Measurements from ENCODE around the gene TMEM50A.
"Not testable (repeated sequence)": the region's sequence is repeated elsewhere in the genome, so short reads cannot be mapped to it uniquely, and the experiment has no call there.

TMEM50A gene

DNA sequence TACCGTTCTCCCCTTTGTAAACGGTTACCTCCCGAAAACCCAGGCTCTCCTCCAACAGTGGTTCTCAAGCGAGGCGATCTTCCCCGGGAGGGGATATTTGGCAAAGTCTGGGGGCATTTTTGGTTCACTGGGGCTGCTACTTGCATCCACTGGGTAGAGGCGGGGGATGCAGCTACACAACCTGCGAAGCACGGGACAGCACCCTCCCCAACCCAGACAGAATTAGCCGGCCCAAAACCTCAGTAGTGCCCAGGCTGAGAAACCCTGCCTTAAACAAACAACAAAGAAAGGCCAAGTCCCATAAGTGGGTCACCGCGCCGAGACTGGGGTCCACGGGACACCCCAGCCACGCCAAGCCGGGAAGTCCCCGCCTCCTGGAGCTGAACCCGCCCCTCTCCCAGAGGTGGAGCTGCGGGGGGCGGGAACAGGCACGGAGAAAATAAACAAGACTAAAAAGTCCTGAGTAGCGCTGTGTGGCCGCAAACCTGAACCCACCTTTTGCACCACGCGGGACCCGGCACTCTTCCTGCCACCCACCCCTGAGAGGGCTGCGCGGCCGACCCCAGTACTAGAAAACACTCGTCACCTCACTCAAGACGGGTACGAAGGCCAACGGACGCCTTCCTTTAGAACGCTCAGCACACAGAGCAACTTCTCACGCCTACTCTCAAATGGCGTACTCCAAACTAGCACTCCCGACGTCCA is 499 bp upstream of the TMEM50A start:
- DNase-seq = not testable (repeated sequence)

DNA sequence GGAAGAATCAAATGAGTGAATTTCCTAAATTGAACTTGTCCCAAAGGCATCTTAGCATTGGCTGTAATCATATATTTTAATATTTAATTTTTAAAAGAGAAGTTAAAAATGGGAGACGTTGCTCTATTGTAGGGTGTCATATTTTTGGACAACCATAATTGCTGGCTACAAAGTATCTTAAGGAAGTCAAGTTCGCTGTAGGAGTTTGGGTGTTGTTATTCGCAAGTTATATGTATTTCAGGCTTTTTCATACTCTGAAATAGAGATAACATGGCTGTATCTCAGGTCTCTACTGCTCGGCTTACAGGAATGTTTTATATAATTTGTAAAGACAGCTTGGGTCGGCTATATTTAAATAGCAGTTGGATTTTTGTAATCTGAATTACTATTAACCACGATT is 852 bp downstream of the TMEM50A start:
- DNase-seq = no peak

DNA sequence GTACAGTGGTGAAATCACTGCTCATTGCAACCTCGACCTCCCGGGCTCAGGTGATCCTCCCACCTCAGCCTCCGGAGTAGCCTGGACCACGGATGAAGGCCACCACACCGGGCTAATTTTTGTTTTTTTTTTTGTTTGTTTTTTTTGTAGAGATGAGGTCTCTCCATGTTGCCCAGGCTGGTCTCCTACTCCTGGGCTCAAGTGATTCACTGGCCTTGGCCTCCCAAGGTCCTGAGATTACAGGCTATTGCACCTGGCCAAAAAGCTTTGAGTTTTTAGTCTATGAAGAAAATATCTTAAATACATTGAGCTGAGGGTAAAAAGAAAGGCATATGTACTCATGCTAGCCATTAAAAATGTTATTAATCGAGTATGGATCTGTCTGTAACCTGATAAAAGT is 3.6 kb downstream of the TMEM50A start:
- DNase-seq = no peak

DNA sequence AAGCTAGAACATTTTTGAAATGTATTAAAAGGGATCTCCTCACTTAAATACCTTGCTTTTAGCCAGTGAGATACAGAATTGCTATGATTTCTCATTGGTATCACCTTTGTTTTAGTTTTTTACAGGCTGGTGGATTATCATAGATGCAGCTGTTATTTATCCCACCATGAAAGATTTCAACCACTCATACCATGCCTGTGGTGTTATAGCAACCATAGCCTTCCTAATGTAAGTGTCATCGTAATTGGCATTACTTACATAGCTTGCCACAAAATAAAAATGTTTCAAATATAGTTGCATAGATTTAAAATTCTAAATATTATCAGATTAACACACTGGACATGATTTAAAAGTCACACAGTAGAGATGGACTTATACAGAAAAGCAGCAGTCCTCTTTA is 4.7 kb downstream of the TMEM50A start:
- DNase-seq = no peak

DNA sequence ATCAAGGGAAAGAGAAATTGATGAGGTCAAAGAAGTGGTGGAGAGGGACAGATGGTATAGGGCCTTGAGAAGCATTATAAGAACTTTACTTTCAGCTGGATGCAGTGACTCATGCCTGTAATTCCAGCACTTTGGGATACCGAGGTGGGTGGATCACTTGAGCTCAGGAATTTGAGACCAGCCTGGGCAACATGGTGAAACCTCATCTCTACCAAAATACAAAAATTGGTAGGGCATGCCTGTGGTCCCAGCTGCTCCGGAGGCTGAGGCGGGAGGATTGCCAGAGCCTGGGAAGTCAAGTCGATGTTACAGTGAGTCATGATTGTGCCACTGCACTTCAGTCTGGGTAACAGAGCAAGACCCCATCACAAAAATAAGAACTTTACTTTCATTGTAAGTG is 5.7 kb downstream of the TMEM50A start:
- peak; percentile 20 for DNase-seq

DNA sequence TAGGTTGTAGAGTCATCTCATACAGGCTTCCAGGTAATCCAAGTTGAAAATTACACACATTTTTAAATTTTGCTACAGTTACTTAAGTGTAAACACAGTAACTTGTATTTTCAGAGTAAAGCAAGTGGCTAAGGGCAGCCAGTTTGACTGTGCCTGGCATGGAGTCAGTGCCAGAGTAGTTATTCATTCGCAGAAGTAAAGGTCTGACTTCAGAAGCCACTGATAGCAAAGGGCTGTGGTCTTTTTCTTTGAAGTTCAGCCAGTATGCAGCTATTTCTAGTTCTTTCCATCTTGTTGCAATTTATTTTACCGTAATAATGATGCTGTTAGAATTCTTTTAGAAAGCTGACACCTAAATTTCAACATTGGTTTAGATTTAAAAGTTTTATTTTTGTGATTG is 9.4 kb downstream of the TMEM50A start:
- no peak for DNase-seq

DNA sequence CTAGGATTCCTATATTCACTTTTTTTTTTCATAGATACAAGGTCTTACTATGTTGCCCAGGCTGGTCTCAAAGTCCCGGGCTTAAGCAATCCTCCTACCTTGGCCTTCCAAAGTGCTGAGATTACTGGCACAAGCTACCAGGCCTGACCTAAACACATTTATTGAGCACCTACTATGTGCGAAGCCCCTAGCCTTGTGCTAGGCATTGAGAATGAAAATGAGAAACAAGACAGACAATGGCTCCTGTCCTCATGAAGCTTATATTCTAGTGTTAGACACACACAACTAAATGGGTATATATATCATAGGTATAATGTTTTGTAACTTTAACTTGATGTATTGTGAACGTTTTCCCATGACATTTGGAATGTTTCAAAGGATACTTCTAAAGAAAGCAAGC is 11.5 kb downstream of the TMEM50A start:
- no peak for DNase-seq

DNA sequence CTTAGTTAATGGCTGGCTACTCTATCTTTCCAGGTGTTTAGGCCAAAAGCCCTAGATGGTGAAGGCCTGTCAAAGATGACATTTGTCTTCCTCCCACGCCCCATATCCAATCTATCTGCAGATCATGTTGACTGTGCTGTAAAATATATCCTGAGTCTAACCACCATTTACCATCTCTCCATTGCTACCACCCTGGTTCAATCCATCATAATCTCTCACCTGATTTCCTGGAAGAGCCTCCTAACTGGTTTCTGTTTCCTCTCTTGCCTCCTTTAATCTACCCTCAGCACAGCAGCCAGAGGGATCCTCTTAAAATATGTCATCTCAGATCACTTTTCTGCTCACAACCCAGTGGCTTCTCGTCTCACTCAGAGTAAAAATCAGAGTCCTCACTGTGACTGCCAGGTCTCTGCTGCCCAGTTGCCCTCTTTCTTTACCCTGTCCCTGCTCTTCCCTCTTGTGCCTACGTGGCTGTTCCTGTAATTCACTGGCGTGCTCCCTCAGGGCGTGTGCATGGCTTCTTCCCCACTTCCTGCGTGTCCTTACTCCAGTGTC is 17.8 kb downstream of the TMEM50A start:
- no peak for DNase-seq

DNA sequence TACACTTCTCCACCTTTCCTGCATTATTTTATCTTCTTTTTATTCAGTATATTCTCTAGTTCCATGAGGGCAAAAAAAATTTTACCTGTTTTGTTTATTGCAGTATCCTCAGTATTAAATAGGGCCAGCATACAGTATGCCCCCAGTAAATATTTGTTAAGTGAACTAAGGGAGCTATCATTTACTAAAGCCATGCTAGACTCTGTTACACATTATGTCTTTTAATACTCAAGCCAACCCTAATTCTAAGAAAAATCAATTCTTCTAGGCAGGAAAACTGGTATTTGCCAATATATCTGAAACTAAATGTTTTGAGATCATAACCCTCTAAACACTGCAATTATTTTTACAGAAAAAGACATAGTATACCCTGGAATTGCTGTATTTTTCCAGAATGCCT is 18.3 kb downstream of the TMEM50A start:
- DNase-seq = no peak

DNA sequence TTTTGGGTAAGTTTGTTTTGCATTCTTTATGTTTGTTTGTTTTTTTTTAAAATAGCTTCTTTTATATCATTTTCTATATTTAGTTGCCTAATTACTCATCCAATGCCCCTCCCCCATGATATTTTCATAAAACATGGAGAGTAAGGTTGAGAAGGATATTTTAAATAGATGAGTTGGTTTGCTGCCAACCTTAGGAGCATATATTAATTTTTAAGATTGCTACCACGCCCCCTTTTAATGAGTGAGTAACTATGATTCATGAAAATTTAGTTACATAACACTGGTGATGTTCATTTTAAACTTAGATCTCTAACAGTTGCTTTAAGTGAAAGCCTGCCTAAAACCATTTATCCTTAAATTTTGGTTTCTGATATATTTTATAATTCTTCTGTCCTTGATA is 18.7 kb downstream of the TMEM50A start:
- DNase-seq = no peak

DNA sequence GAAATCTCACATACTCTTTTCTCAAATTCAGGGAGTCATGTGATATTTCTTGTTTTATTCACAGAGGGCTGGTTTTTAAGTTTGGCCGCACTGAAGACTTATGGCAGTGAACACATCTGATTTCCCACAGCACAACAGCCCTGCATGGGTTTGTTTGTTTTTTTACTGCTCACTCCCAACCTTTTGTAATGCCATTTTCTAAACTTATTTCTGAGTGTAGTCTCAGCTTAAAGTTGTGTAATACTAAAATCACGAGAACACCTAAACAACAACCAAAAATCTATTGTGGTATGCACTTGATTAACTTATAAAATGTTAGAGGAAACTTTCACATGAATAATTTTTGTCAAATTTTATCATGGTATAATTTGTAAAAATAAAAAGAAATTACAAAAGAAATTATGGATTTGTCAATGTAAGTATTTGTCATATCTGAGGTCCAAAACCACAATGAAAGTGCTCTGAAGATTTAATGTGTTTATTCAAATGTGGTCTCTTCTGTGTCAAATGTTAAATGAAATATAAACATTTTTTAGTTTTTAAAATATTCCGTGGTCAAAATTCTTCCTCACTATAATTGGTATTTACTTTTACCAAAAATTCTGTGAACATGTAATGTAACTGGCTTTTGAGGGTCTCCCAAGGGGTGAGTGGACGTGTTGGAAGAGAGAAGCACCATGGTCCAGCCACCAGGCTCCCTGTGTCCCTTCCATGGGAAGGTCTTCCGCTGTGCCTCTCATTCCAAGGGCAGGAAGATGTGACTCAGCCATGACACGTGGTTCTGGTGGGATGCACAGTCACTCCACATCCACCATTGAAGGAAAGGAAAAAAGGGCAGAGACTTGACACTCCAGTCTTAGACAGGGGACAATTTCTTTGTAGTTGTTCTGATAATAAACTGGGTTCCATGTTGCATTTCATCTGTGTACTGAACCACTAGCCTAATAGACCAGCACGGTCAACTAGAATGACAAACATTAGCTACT is 22.8 kb downstream of the TMEM50A start:
- DNase-seq = no peak

DNA sequence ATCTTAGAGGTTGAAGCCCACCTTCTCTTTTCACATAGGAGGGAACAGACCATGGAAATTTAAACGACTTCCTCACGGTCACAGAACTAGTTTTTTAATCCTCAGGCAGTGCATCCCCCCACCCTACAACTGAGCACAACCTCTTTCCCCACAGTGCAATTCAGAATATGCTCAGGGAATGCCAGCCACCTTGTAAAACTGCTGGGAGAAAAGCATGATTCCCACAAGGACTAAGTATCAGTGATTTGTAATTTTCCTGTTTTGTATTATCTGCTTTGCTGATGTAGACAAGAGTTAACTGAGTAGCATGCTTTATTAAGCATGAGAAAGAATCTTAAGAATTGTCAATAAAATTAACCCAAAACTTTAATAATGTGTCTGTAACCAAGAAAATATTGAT is 23.8 kb downstream of the TMEM50A start:
- no peak for DNase-seq

DNA sequence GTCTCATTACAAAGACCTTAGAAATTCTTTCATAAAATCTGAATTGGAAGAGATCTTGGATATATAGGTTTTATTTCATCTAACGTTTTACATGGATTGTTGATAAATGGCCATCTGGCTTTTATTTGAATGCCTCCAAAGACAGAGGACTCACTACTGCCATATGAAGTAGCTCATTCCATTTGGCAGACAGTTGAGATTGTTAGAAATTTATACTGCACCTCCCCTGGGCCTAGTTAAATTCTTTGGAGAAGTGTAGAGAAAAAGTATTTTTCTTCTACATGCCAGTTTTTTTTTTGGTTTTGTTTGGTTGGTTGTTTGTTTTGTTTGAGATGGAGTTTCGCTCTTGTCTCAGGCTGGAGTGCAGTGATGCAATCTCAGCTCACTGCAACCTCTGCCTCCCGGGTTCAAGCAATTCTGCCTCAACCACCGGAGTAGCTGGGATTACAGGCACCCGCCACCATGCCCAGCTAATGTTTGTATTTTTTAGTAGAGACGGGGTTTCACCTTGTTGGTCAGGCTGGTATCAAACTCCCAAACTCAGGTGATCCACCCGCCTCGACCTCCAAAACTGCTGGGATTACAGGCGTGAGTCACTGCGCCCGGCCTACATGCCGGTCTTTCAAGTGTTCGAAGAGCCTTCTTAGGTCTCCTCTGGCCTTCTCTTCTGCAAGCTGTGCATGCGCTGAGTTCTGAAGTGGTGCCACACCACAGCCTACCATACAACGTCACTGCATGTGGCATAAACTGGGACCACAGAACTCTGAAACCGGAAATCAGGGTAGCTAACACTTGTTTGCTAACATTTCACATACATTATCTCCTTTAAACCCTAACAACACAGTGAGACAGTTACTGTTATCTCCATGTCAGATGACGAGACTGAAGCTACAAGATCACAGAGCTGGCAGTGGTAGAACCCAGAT is 24.8 kb downstream of the TMEM50A start:
- not testable (repeated sequence) for DNase-seq

DNA sequence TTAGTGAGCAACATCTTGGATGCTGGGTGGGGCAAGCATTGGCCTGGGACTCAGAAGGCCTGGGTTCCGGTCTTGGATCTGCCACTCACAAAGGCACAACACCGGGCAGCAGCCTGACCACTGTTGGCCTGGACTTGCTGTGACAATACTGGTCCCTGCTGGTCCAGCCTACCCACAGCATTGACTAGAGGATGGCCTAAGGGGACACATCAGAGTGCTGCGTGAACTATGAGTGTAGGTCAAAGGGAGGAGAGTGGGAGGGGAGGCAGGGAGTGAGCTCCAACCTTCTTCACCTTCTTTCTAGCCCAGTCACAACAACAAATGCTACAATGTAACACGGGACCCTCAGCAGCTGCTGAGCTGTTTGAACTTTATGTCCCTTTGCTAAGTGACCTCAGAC is 31.1 kb downstream of the TMEM50A start:
- DNase-seq = no peak

DNA sequence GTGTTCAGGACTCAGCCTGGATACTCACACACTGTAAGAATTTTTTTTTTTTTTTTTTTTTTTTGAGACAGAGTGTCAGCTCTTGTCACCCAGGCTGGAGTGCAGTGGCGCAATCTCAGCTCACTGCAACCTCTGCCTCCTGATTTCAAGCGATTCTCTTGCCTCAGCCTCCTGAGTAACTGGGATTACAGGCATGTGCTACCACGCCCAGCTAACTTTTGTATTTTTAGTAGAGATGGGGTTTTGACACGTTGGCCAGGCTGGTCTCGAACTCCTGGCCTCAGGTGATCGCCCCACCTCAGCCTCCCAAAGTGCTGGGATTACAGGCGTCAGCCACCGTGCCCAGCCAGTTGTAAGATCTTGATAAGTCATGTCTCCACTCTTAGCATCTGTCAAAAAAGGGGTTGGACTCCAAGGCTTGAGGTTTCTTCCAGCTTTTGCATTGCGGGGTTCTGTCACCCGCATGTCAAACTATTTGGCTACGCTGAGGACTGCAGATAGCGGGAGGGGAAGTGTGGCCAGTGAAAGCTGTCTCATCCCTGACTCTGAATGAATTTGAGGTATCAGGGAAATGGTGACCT is 31.6 kb downstream of the TMEM50A start:
- not testable (repeated sequence) for DNase-seq

DNA sequence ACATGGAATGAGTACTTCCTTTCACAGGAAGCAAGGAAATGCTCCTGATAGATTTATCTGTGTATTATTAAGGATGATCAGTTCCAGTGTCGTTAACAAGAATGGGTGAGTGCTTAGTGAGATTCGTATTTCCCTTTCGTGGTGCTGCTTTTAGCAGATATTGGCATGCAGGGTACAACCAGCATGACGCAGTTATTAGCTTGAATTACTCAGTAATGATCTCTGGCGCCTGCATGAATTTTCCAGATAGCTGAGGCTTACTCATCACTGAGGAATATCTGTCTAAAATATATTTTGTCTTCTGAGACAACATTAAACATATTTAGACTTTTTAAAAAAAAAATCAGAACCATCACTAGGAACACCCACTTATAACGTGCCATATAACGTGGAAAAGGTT is 33.6 kb downstream of the TMEM50A start:
- DNase-seq = not testable (repeated sequence)

DNA sequence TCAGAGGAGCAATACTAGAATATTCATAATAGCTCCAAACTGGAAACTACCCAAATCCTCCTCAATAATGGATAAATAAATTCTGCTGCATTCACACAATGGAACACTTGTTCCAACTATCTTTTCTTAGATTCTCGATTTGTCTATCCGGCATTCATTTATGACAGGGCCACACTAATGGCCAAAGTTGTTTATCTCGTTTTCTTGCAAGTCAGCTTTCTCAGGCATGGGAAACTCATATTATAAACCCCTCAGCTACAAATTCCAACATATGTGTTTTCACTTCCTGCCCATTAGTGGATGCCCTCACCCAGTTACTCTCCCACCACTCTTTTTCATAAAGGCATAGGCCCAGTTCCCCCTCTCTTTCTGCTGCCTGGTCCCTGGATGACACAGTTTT is 40.2 kb downstream of the TMEM50A start:
- not testable (repeated sequence) for DNase-seq

DNA sequence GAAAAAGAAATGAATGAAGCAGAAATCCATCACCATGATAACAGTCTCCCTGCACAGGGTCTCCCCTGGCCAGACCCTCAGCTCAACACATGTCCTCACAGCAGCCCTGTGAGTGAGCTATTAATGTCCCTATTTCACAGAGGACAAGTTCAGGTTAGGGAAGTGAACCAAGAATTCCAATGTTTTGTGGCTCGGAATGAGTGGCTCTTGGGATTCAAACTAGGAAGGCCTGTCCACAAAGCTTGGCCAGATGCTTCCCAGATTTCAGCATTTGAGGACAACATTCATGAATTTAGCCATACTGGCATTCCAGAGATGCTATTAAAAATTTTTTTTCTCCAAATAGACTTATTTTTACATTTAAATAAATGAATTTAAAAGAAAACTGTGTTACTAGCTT is 44.4 kb downstream of the TMEM50A start:
- not testable (repeated sequence) for DNase-seq

DNA sequence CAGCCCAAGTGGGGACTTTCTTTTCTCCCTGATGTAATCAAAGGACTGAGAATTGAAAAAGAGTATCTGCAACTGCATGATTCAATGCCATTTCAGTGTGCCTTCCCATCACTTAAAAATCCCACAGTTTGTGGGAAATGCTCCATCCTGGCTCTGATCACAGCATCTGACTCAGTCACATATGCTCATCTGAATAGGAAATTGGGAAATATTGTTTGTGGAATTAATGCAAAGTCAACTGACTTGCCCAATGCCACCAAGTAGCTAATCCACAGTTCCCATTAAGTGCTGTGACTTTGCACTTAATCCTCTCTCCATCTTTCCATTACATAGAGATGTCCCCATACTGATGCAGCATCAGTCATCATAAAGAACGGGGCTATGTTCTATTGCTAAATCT is 45.0 kb downstream of the TMEM50A start:
- DNase-seq = not testable (repeated sequence)

DNA sequence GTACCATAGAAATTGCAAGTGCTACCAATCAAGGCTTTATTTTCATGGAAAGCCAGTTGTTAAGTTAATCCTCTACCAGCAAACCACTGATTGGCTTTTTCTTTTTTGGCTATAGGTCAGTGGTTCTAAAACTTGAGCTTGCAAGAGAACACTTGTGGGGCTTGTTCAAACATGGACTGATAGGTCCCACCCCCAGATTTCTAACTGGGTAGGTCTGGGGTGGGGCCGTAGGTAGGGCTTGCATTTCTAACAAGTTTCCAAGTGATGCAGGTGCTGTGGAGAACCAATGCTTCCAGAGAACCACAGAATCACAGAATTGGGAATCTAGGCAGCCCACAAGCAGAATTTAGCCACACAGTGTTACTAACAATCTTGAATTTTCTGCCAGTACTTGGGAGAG is 45.7 kb downstream of the TMEM50A start:
- DNase-seq = not testable (repeated sequence)

DNA sequence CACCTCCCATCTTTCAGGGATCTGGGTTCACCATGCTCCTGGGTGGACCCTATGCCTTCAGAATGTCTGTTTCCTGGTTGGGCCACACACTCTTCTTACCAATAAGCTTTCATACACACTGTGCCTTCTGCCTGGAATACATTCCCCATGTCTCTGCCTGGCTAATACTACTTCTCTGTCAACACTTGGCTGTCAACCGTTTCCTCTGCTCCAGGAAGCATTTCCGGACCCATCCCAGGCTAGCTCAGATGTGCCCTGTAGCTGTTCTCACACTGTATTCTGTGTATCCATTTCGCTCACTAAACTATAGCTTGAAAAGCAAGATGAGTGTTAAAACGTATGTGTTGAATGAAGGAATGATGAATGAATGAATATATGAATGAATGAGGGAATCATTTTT is 49.0 kb downstream of the TMEM50A start:
- not testable (repeated sequence) for DNase-seq

DNA sequence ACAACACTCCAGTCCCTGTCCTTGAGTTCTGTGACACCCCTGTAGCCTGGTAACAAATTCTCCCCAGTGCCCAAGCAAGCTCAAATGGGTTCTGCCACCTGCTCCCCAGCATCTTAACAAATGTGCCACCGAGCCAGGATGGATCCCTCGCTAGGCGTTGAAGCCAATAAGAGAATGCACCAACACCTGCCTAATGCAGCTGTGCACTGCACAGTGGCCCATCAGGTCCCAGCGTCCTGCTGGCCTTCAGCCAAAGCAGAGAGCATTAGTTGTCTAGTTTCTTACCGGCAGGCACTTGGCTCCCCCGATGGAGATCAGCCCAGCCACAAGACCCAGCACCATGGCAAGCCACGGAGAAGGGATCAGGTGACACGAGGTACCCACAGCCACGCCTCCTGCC is 50.6 kb downstream of the TMEM50A start:
- not testable (repeated sequence) for DNase-seq
